GM12878 (cell line): ENCODE results near the gene SRRM3. TPM values are rescaled to one million over a fixed set of nuclear protein-coding genes. Genes with fewer than 3 reads are reported as not detected.

Source experiments
- CREM ChIP-seq: IDR thresholded peaks from 2 replicates; pipeline ENCODE4 v1.6.1; 2014; ENCODE audit warnings: antibody characterized with exemption, low read depth
- CTCF ChIP-seq, 3 experiments: IDR thresholded peaks in 2 of 3; conservative IDR thresholded peaks in 1 of 3; 2 replicates each; pipeline ENCODE4 v1.5.1; 2011; ENCODE audit warnings: low read depth in 3 of 3, low read length in 3 of 3, mild to moderate bottlenecking in 3 of 3, control low read depth in 2 of 3, moderate library complexity in 2 of 3, inconsistent platforms in 1 of 3, mixed read lengths in 1 of 3; ENCODE audit not compliant: control insufficient read depth in 2 of 3, insufficient read depth in 1 of 3; ENCODE audit errors: extremely low read depth in 1 of 3
- CUX1 ChIP-seq: IDR thresholded peaks from 2 replicates; pipeline ENCODE4 v1.6.1; 2012; ENCODE audit warnings: improper control_type of control experiment, low read depth, low read length; ENCODE audit not compliant: insufficient replicate concordance
- ELK1 ChIP-seq: IDR thresholded peaks from 2 replicates; pipeline ENCODE4 v1.6.1; 2012; ENCODE audit warnings: low read depth, low read length, improper control_type of control experiment
- EZH2 ChIP-seq: IDR thresholded peaks from 2 replicates; pipeline ENCODE4 v1.6.1; 2012; ENCODE audit warnings: low read depth, mild to moderate bottlenecking, control low read depth, inconsistent platforms, low read length, borderline replicate concordance; ENCODE audit not compliant: control insufficient read depth
- GATAD2B ChIP-seq: fragments of 450-650 bp; conservative IDR thresholded peaks from 2 replicates; pipeline ENCODE4 v1.6.1; 2017; ENCODE audit warnings: low read depth, mild to moderate bottlenecking, moderate library complexity
- JUND ChIP-seq: IDR thresholded peaks from 2 replicates; pipeline ENCODE4 v1.6.1; 2012; ENCODE audit warnings: low read depth, mild to moderate bottlenecking, low read length, improper control_type of control experiment, moderate library complexity
- KAT2A ChIP-seq: conservative IDR thresholded peaks from 2 replicates; pipeline ENCODE4 v1.6.1; 2011; ENCODE audit warnings: low read depth, low read length; ENCODE audit not compliant: control insufficient read depth
- NKRF ChIP-seq: fragments of 450-650 bp; conservative IDR thresholded peaks from 2 replicates; pipeline ENCODE4 v1.6.1; 2017; ENCODE audit warnings: mild to moderate bottlenecking, moderate library complexity
- RELB ChIP-seq: fragments of 450-650 bp; IDR thresholded peaks from 2 replicates; pipeline ENCODE4 v1.6.1; 2017; ENCODE audit warnings: low read depth, mild to moderate bottlenecking, moderate library complexity
- SUZ12 ChIP-seq: fragments of 200-600 bp; sonication (generic); IDR thresholded peaks from one replicate; pipeline ENCODE4 v1.6.1; 2018; ENCODE audit warnings: antibody characterized with exemption, mild to moderate bottlenecking; ENCODE audit not compliant: unreplicated experiment
- TCF3 ChIP-seq: IDR thresholded peaks from 2 replicates; pipeline ENCODE4 v1.6.1; 2012; ENCODE audit warnings: low read depth, mild to moderate bottlenecking, low read length, borderline replicate concordance; ENCODE audit not compliant: insufficient read depth
- WRNIP1 ChIP-seq: IDR thresholded peaks from 2 replicates; pipeline ENCODE4 v1.6.1; 2011; ENCODE audit warnings: low read depth, low read length, improper control_type of control experiment, borderline replicate concordance
- YBX1 ChIP-seq: fragments of 450-650 bp; IDR thresholded peaks from 2 replicates; pipeline ENCODE4 v1.6.1; 2016; ENCODE audit warnings: antibody characterized with exemption
- YY1 ChIP-seq: IDR thresholded peaks from 2 replicates; pipeline ENCODE4 v1.6.1; 2011; ENCODE audit warnings: low read depth, mild to moderate bottlenecking, low read length
- ZBED1 ChIP-seq: IDR thresholded peaks from 2 replicates; pipeline ENCODE4 v1.6.1; 2016; ENCODE audit warnings: borderline replicate concordance
- polyA plus RNA-seq, 11 experiments: library from polyadenylated mRNA; depleted of rRNA in 4 of 11; unstranded in 6 of 11; stranded (reverse) in 5 of 11; fragments of >200 nt; fragmentation: Nextera tagmentation in 4 of 11; fragmentation: Illumina TruSeq in 1 of 11; extraction: Ambion mirVana in 4 of 11; extraction: Trizol in 1 of 11; gene quantifications; 1 replicate in 1 of 11; 2 replicates in 10 of 11; pipeline versions ENCODE4 v1.2.1 to v1.2.3, GENCODE V29; 2011 to 2016; ENCODE audit warnings: inconsistent platforms in 2 of 11, missing spikeins in 2 of 11, low read depth in 1 of 11
- total RNA-seq, 4 experiments: library from RNA; depleted of rRNA in 3 of 4; stranded (reverse); fragments of >200 nt in 3 of 4; fragmentation: Illumina TruSeq in 1 of 4; extraction: Trizol in 1 of 4; gene quantifications; 2 replicates each; pipeline versions ENCODE4 v1.2.1 to v1.2.3, GENCODE V29; 2013 to 2021

SRRM3 gene
- total and polyA plus RNA-seq, 10 of the 15 experiments (the other 5 are each of a cell fraction or from before 2014, with no cell fraction given): 0.03 to 0.15 (median 0.05) TPM; not detected in 6

GRCh38 chr7:76166404-76167255 lies 35.1 kb upstream of the SRRM3 start (continued):
- TF ChIP-seq CUX1 (no peak), KAT2A (no peak), JUND (no peak), YBX1 (no peak), ELK1 (no peak), WRNIP1 (no peak), CREM (peak; percentile 99), NKRF (no peak), ZBED1 (no peak), TCF3 (no peak), CTCF (IDR thresholded peaks at IDR 0.05 in 2 of 3, conservative IDR thresholded peaks at IDR 0.05 in 1 of 3; ENCODE audit: control insufficient read depth in 2 of 3, extremely low read depth in 1 of 3, insufficient read depth in 1 of 3, low read depth in 3 of 3, low read length in 3 of 3) (peak in 1 of 3 experiments; percentile 6; a peak in 1 of 6 replicates), RELB (no peak), GATAD2B (no peak), SUZ12 (no peak), EZH2 (no peak), YY1 (no peak)
